ENCODE results near the gene ZNF746.

- no peak for TF ChIP-seq ZFP36 (IDR thresholded peaks at IDR 0.05; ENCODE audit: borderline replicate concordance, partially characterized antibody)
- TF ChIP-seq JUN (IDR thresholded peaks at IDR 0.05) = no peak
- no peak for TF ChIP-seq CTCF (IDR thresholded peaks at IDR 0.05)
- no peak for TF ChIP-seq CHD2 (IDR thresholded peaks at IDR 0.05; ENCODE audit: low read length, partially characterized antibody)
- no peak for TF ChIP-seq HMGXB4 (CRISPR knock-in tag; IDR thresholded peaks at IDR 0.05; ENCODE audit: borderline replicate concordance)
- TF ChIP-seq REST (IDR thresholded peaks at IDR 0.05) = no peak
- TF ChIP-seq POLR2A (IDR thresholded peaks at IDR 0.05; ENCODE audit: low read length) = no peak
- no peak for TF ChIP-seq FOSL2 (IDR thresholded peaks at IDR 0.05)
- TF ChIP-seq FOSL2 (CRISPR knock-in tag; IDR thresholded peaks at IDR 0.05) = no peak
- no peak for TF ChIP-seq MAX (IDR thresholded peaks at IDR 0.05)
- TF ChIP-seq EHMT2 (IDR thresholded peaks at IDR 0.05; ENCODE audit: low read depth) = no peak
- no peak for TF ChIP-seq JUNB (IDR thresholded peaks at IDR 0.05)
- TF ChIP-seq MAZ (IDR thresholded peaks at IDR 0.05; ENCODE audit: borderline replicate concordance, low read depth, low read length) = no peak
- no peak for TF ChIP-seq NFE2L2 (conservative IDR thresholded peaks at IDR 0.05; ENCODE audit: low read length)
Observed at GRCh38 chr7:149454006-149454405, 43.6 kb downstream of the ZNF746 start.

All from A549 (cell line).